Esophagus muscularis mucosa (tissue), 4 donors: ENCODE measurements around the gene MAD1L1. TPM values are rescaled to one million over a fixed set of nuclear protein-coding genes. Genes with fewer than 3 reads are reported as not detected.

Experiments used
- DNase-seq: peaks from one replicate; pipeline ENCODE4 v3.0.0-alpha.2; 2017; ENCODE audit errors: extremely low spot score
- H3K27ac ChIP-seq, 4 donors: fragments of 200-600 bp; sonication (generic); replicated peaks in 1 of 4; 1 replicate in 3 of 4; 2 replicates in 1 of 4; pipeline ENCODE4 v1.5.1; 2016 to 2019; ENCODE audit warnings: mild to moderate bottlenecking in 1 of 4
- H3K27me3 ChIP-seq, 4 donors: fragments of 200-600 bp; sonication (generic); one replicate each; pipeline versions ENCODE4 v1.5.1 to v1.6.0; 2016 to 2019
- H3K36me3 ChIP-seq, 4 donors: fragments of 200-600 bp; sonication (generic); one replicate each; pipeline ENCODE4 v1.5.1; 2016 to 2019
- H3K4me1 ChIP-seq, 4 donors: fragments of 200-600 bp; sonication (generic); one replicate each; pipeline ENCODE4 v1.5.1; 2016 to 2019
- H3K4me3 ChIP-seq, 4 donors: fragments of 200-600 bp; sonication (generic); 1 replicate in 2 of 4; 2 replicates in 2 of 4; pipeline ENCODE4 v1.5.1; 2016 to 2019; ENCODE audit warnings: mild to moderate bottlenecking in 4 of 4, moderate library complexity in 1 of 4
- H3K9me3 ChIP-seq, 4 donors: fragments of 200-600 bp; sonication (generic); 1 replicate in 3 of 4; 2 replicates in 1 of 4; pipeline ENCODE4 v1.5.1; 2016 to 2019
- CTCF ChIP-seq, 3 experiments: fragments of 200-600 bp in 2 of 3; fragments of 450-650 bp in 1 of 3; sonication (generic) in 2 of 3; IDR thresholded peaks; one replicate each; pipeline ENCODE4 v1.5.1; 2017 to 2019; ENCODE audit warnings: antibody characterized with exemption in 3 of 3, mild to moderate bottlenecking in 2 of 3, moderate library complexity in 1 of 3
- EP300 ChIP-seq: sonication (generic); formaldehyde crosslinking; IDR thresholded peaks from one replicate; pipeline ENCODE4 v1.6.1; 2017; ENCODE audit warnings: antibody characterized with exemption
- POLR2A ChIP-seq: fragments of 450-650 bp; IDR thresholded peaks from one replicate; pipeline ENCODE4 v1.6.1; 2017; ENCODE audit warnings: antibody characterized with exemption, moderate library complexity, mild to moderate bottlenecking, low read depth
- POLR2AphosphoS5 ChIP-seq, 2 donors: sonication (generic); formaldehyde crosslinking; IDR thresholded peaks; one replicate each; pipeline ENCODE4 v1.6.1; 2017; ENCODE audit warnings: antibody characterized with exemption in 2 of 2
- WGBS: methylation state at CpG from one replicate; pipeline ENCODE4 v1.1.5; 2018; 5-methylcytosine and 5-hydroxymethylcytosine counted together
- intact Hi-C: fragments of 100-400 bp; cut with DNase I; formaldehyde crosslinking; loops from one replicate; pipeline ENCODE4 v1.15.1; 2023
- total RNA-seq, 4 donors: library from RNA; depleted of rRNA; stranded (reverse); fragments of >200 nt; gene quantifications; one replicate each; pipeline versions ENCODE4 v1.1.0 to v1.2.1, GENCODE V29; 2016

MAD1L1 gene
- total RNA-seq, 4 donors from 2014 or later, result 22.2 to 33.1 (median 29.5) TPM

- no peak overlapping the region for H3K4me3 ChIP-seq
- H3K27me3 ChIP-seq, result no peaks in the 10 kb centered on the region
- no peak for DNase-seq
- H3K4me1 ChIP-seq, result peaks cover 0 to 4% (median 0%) of the 10 kb centered on the region in 4 donors
- intact Hi-C loops, result no loop called here
- 80% methylated on average over 10 of the region's 10 CpGs for WGBS
- TF ChIP-seq POLR2AphosphoS5 (IDR thresholded peaks at IDR 0.05) (no peak), POLR2A (no peak), CTCF (IDR thresholded peaks at IDR 0.05) (no peak), EP300 (no peak)
- H3K9me3 ChIP-seq, result no peaks in the 10 kb centered on the region
- H3K36me3 ChIP-seq, result peaks cover 0 to 5% (median 0%) of the 10 kb centered on the region in 4 donors
- H3K27ac ChIP-seq, result no peak overlapping the region
Observed at GRCh38 chr7:1924258-1924817, 308.4 kb downstream of the MAD1L1 start.

GRCh38 chr7:1923409-1924257, 309.1 kb downstream of the MAD1L1 start:
- DNase-seq, result no peak

GRCh38 chr7:1922870-1923236, 309.9 kb downstream of the MAD1L1 start:
- Histone ChIP-seq H3K9me3 (no peaks in the 10 kb centered on the region), H3K4me3 (no peak overlapping the region), H3K27me3 (no peaks in the 10 kb centered on the region), H3K36me3 (peaks cover 0 to 5% (median 0%) of the 10 kb centered on the region in 4 donors), H3K4me1 (peaks cover 0 to 5% (median under 1%) of the 10 kb centered on the region in 4 donors), H3K27ac (no peak overlapping the region)
- DNase-seq, result no peak
- intact Hi-C loops, result no loop called here
- 97% methylated on average over 7 of the region's 7 CpGs for WGBS
- no peak for TF ChIP-seq POLR2A
- TF ChIP-seq EP300, result no peak
- TF ChIP-seq CTCF (IDR thresholded peaks at IDR 0.05), result no peak
- no peak for TF ChIP-seq POLR2AphosphoS5 (IDR thresholded peaks at IDR 0.05)

More at GRCh38 chr7:1923409-1924257, 309.1 kb downstream of the MAD1L1 start:
- no peaks in the 10 kb centered on the region for H3K27me3 ChIP-seq
- H3K4me3 ChIP-seq, result no peak overlapping the region
- intact Hi-C loops, result no loop called here
- 96% methylated on average over 28 of the region's 30 CpGs for WGBS
- H3K4me1 ChIP-seq, result peaks cover 0 to 4% (median 0%) of the 10 kb centered on the region in 4 donors
- TF ChIP-seq POLR2A (no peak), POLR2AphosphoS5 (IDR thresholded peaks at IDR 0.05) (no peak), CTCF (IDR thresholded peaks at IDR 0.05) (no peak), EP300 (no peak)
- H3K9me3 ChIP-seq, result no peaks in the 10 kb centered on the region
- peaks cover 0 to 5% (median 0%) of the 10 kb centered on the region in 4 donors for H3K36me3 ChIP-seq
- H3K27ac ChIP-seq, result no peak overlapping the region

GRCh38 chr7:1922071-1922869, 310.5 kb downstream of the MAD1L1 start:
- Histone ChIP-seq H3K27ac (no peak overlapping the region), H3K36me3 (peaks cover 0 to 5% (median 0%) of the 10 kb centered on the region in 4 donors), H3K4me3 (no peak overlapping the region), H3K27me3 (no peaks in the 10 kb centered on the region), H3K9me3 (no peaks in the 10 kb centered on the region), H3K4me1 (peaks cover 0 to 11% (median 3%) of the 10 kb centered on the region in 4 donors)
- 88% methylated on average over 42 of the region's 42 CpGs for WGBS
- intact Hi-C loops, result no loop called here
- TF ChIP-seq CTCF (IDR thresholded peaks at IDR 0.05) (no peak), POLR2A (no peak), EP300 (no peak), POLR2AphosphoS5 (IDR thresholded peaks at IDR 0.05) (no peak)
- no peak for DNase-seq
